GM21717 (cell line): ENCODE data around the gene TBPL2.
"Not testable (repeated sequence)": the region's sequence is repeated elsewhere in the genome, so short reads cannot be mapped to it uniquely, and the experiment has no call there.

Experiments
- ATAC-seq: cut with Tn5 transposase; IDR thresholded peaks from one replicate; pipeline ENCODE4 v1.9.1; 2021; ENCODE audit warnings: mild to moderate bottlenecking, moderate library complexity; ENCODE audit not compliant: unreplicated experiment

The TBPL2 gene

GRCh38 chr14:55404173-55404854 lies 36.1 kb downstream of the TBPL2 start:
- ATAC-seq: no peak

GRCh38 chr14:55401751-55402150 lies 38.7 kb downstream of the TBPL2 start:
- no peak for ATAC-seq

GRCh38 chr14:55399852-55400251 lies 40.6 kb downstream of the TBPL2 start:
- ATAC-seq: no peak

DNA sequence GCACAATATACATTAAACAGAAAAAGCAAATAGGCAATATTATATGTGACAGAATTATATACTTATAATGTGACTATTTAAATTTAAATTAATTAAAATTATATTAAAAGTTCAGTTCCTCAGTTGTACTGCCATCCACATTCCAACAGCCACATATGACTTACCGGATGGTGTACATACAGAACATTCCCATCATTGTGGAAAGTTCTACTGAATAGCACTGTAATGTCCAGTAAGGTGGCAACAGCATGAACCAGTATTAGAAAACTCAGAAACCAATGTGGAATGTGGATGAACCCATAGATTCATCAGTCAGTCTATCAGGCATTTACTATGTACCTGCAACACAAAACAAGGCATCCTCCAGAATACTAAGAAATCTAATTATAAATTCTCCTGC lies 41.2 kb downstream of the TBPL2 start:
- no peak for ATAC-seq

GRCh38 chr14:55398679-55399078 lies 41.7 kb downstream of the TBPL2 start:
- no peak for ATAC-seq

GRCh38 chr14:55389330-55389729 lies 51.1 kb downstream of the TBPL2 start:
- no peak for ATAC-seq

- ATAC-seq: no peak
Observed at GRCh38 chr14:55388160-55388559, 52.3 kb downstream of the TBPL2 start.

DNA sequence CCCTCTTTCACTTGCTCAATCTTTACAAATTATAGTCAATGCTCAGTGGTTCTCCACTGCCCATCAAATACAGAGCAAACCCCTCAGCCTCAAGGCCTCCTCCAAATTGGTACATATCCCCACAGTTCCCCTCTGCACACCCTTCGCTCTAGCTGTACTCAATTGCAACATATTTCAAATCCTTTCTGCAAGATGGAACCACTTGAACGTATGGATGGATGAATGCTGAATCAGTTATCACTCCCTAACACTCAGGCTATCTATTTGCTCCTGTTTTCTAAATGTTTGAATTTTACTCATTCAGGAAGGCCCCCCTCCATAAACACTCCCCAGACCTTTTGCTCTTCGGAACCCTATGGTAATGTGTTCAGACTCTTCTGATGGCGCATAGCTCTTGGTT lies 53.3 kb downstream of the TBPL2 start:
- ATAC-seq: no peak

GRCh38 chr14:55386037-55386808 lies 54.2 kb downstream of the TBPL2 start:
- no peak for ATAC-seq

DNA sequence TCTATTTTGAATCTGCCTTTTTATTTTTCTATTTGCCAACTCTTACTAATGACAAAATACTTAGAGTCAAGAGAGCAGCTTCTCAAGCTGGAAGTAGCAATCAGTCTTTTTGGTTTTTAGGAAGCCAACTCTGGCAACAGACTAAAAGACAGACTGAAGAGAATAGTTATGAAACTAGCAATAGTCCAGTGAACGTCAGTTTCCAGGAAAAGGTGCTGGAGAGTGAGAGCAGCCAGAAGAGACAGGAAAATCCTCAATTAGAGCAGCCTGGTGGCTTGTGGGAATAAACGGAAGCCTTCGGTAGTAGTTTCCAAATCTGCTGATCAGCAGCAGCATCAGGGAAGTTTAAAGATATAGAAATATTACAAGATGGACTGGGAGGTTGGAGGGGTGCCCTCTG lies 55.9 kb downstream of the TBPL2 start:
- no peak for ATAC-seq

GRCh38 chr14:55383541-55384140 lies 56.8 kb downstream of the TBPL2 start:
- ATAC-seq: no peak

DNA sequence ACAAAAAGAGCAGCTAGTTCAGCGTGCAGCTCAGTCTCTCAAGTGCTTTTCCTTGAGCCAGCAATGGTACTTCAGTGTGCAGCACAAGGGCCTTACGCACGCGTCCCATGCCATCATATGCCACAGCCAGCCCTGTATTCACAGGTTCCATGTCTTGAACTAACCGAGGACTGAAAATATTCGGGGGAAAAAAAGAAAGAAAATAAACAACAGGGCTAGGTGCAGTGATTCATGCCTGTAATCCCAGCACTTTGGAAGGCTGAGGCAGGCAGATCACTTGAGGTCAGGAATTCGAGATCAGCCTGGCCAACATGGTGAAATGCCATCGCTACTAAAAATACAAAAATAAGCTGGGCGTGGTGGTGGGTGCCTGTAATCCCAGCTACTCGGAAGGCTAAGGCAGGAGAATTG lies 57.4 kb downstream of the TBPL2 start:
- ATAC-seq: not testable (repeated sequence)

GRCh38 chr14:55382483-55382882 lies 57.9 kb downstream of the TBPL2 start:
- ATAC-seq: no peak

GRCh38 chr14:55381561-55381960 lies 58.9 kb downstream of the TBPL2 start:
- no peak for ATAC-seq

GRCh38 chr14:55381040-55381439 lies 59.4 kb downstream of the TBPL2 start:
- ATAC-seq: no peak

DNA sequence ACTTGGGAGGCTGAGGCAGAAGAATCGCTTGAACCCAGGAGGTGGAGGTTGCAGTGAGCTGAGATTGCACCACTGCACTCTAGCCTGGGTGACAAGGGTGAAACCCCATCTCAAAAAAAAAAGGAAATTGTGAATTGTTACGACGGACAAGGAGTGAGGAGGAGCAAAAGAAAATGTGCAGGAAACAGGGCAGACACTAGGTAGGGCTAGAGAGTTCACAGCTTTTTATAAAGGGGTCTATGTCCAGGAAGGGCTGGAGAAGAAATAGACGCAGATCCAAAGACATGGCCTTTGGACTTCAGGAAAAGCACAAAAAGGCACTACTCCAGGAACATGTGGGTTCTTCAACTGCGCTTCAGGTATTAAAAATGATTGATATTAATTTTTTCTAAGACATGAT lies 63.2 kb downstream of the TBPL2 start:
- ATAC-seq: no peak

GRCh38 chr14:55374771-55375170 lies 65.6 kb downstream of the TBPL2 start:
- no peak for ATAC-seq

- no peak for ATAC-seq
Observed at GRCh38 chr14:55373784-55374705, 66.4 kb downstream of the TBPL2 start.

DNA sequence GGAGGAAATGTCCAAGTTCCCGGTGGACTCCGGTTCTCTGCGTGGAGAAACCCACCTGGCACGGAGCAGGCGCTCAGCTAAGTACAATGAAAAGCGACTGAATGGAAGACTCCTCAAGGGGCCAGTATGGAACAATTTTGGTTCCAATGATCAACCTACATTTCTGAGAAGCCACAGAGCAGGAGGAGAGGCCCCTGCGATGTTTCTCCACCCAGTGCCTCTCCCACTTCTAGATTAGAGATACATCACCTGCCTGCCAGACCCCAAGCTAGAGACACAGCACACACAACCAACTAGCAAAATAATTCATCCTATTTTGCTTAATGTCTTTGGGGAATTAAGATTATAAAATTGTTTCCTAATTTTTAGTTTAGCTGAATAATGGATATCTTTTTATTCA lies 67.6 kb downstream of the TBPL2 start:
- ATAC-seq: no peak

- no peak for ATAC-seq
Observed at GRCh38 chr14:55372423-55372822, 68.0 kb downstream of the TBPL2 start.

DNA sequence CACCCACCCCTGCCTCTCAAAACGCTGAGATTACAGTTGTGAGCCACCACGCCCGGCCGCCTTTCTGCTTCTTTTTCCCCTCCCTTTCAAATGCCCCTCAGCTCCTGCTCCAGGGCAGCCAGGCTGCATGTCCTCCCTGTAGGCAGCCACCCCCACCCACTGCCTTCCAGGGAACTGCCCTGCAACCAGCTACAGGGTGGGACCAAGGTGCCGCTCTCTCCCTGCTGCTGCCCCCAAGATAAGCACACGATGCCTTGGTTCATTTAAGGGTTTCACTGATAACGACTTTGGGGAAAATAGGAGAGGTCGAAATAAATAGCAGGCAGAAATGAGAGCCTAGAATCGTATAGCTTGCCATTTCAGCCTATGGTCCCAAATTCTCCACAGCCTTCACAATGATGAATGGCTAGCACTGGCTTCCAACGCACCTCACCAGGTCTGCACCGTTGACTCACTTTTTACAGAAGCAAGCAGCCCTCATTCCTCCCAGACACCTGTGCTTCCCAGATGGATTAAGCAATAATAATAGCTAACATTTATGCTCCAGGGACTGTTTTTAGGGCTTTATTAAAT lies 69.4 kb downstream of the TBPL2 start:
- ATAC-seq: no peak
